Calu3 (cell line): ENCODE measurements around the gene DSCAM. TPM values are rescaled to one million over a fixed set of nuclear protein-coding genes. Genes with fewer than 3 reads are reported as not detected.
"Not testable (repeated sequence)": the region's sequence is repeated elsewhere in the genome, so short reads cannot be mapped to it uniquely, and the experiment has no call there.

ENCODE experiments used
- Bru-seq: library from RNA; stranded (reverse); fragments of 400-500 nt; gene quantifications from one replicate; lab custom pipeline; 2021; lab: Mats Ljungman, UMichigan
- BruChase-seq, 2 experiments: library from RNA; stranded (reverse); fragments of 400-500 nt; gene quantifications; one replicate each; lab custom pipeline; 2021; lab: Mats Ljungman, UMichigan
- BruUV-seq: library from RNA; stranded (reverse); fragments of 400-500 nt; replicated peaks from 2 replicates; lab custom pipeline; 2021; lab: Mats Ljungman, UMichigan
- CTCF ChIA-PET: fragments of 300-600 bp; sonication (Branson Sonifier 250); formaldehyde crosslinking; loops from one replicate; lab custom pipeline; 2022; ENCODE audit warnings: antibody characterized with exemption; lab: Charles Lee
- DNase-seq: peaks from one replicate; pipeline ENCODE4 v3.0.0; 2022
- H3K27ac Mint-ChIP-seq: one replicate; pipeline ENCODE4 v1.8.0; 2022; ENCODE audit warnings: mixed read lengths; ENCODE audit not compliant: unreplicated experiment
- H3K27me3 Mint-ChIP-seq: one replicate; pipeline ENCODE4 v1.8.0; 2022; ENCODE audit warnings: mixed read lengths; ENCODE audit not compliant: unreplicated experiment
- H3K36me3 Mint-ChIP-seq: one replicate; pipeline ENCODE4 v1.8.0; 2022; ENCODE audit warnings: mild to moderate bottlenecking, moderate library complexity, mixed read lengths; ENCODE audit not compliant: insufficient read depth, unreplicated experiment
- H3K4me1 Mint-ChIP-seq: one replicate; pipeline ENCODE4 v1.8.0; 2022; ENCODE audit warnings: mild to moderate bottlenecking, low read depth, mixed read lengths; ENCODE audit not compliant: unreplicated experiment
- H3K4me3 Mint-ChIP-seq: one replicate; pipeline ENCODE4 v1.8.0; 2022; ENCODE audit warnings: mild to moderate bottlenecking, low read depth, moderate library complexity, mixed read lengths; ENCODE audit not compliant: unreplicated experiment
- H3K9me3 Mint-ChIP-seq: one replicate; pipeline ENCODE4 v1.8.0; 2022; ENCODE audit warnings: low read depth, mixed read lengths; ENCODE audit not compliant: unreplicated experiment
- CTCF ChIP-seq: fragments of 200-600 bp; IDR thresholded peaks from one replicate; pipeline ENCODE4 v1.8.0; 2022; ENCODE audit warnings: antibody characterized with exemption; ENCODE audit not compliant: unreplicated experiment
- intact Hi-C: fragments of 100-400 bp; cut with micrococcal nuclease; formaldehyde crosslinking; loops from one replicate; pipeline ENCODE4 v1.10.0; 2022; ENCODE audit not compliant: unreplicated experiment
- long read RNA-seq: library from polyadenylated mRNA; stranded (forward); transcript quantifications from one replicate; pipeline ENCODE4 v2.0.0, GENCODE V29; 2022
- total RNA-seq: library from RNA; stranded (reverse); gene quantifications from 2 replicates; pipeline ENCODE4 v1.2.3, GENCODE V29; 2022

The DSCAM gene
- total RNA-seq (not detected in 2 replicates), Bru-seq, nascent RNA (percentile 0 among the genes with signal in this experiment), BruChase-seq, experiment 1, labeled RNA remaining after a 6-hour chase (not detected), BruChase-seq, experiment 2, labeled RNA remaining after a 2-hour chase (percentile 0 among the genes with signal in this experiment)
- long read RNA-seq: 0 reads

GRCh38 chr21:40846587-40847411, at the start of gene DSCAM:
TSS of gene DSCAM (minus strand) at chr21:40847158. CDS start at chr21:40846661, 497 bp downstream.
- BruUV-seq: no TSS peak
- H3K27ac Mint-ChIP-seq: no peak within 1 kb of the TSS

GRCh38 chr21:40895697-40896096, 48.7 kb upstream of the DSCAM start:
- DNase-seq, H3K27me3 Mint-ChIP-seq, H3K4me3 Mint-ChIP-seq, H3K4me1 Mint-ChIP-seq, BruUV-seq, intact Hi-C loops, H3K36me3 Mint-ChIP-seq, CTCF ChIA-PET, H3K27ac Mint-ChIP-seq: not testable (repeated sequence)
- H3K9me3 Mint-ChIP-seq: peaks cover 15% of the 10 kb centered on the region

More at GRCh38 chr21:40846587-40847411, at the start of gene DSCAM:
- TF ChIP-seq CTCF: no peak
- DNase-seq: no peak
- Mint-ChIP-seq H3K4me3 (no peak within 1 kb of the TSS), H3K27me3 (no peaks in the 10 kb centered on the region), H3K4me1 (no peaks in the 10 kb centered on the region), H3K36me3 (no peaks in the 10 kb centered on the region), H3K9me3 (peaks cover 10% of the 10 kb centered on the region)
- CTCF ChIA-PET: no interaction called here
- intact Hi-C loops: no loop called here

GRCh38 chr21:40886931-40887330, 40.0 kb upstream of the DSCAM start:
- CTCF ChIA-PET: no interaction called here
- Mint-ChIP-seq H3K4me1 (no peaks in the 10 kb centered on the region), H3K36me3 (no peaks in the 10 kb centered on the region), H3K27ac (no peak overlapping the region), H3K27me3 (no peaks in the 10 kb centered on the region), H3K9me3 (peaks cover 10% of the 10 kb centered on the region), H3K4me3 (no peak overlapping the region)
- no TSS peak for BruUV-seq
- no peak for DNase-seq
- intact Hi-C loops: no loop called here
- TF ChIP-seq CTCF: no peak

- no peak for DNase-seq
- CTCF ChIA-PET: no interaction called here
- Mint-ChIP-seq H3K9me3 (peaks cover 11% of the 10 kb centered on the region), H3K27ac (no peak overlapping the region), H3K36me3 (no peaks in the 10 kb centered on the region), H3K4me1 (no peaks in the 10 kb centered on the region), H3K4me3 (no peak overlapping the region), H3K27me3 (no peaks in the 10 kb centered on the region)
- TF ChIP-seq CTCF: no peak
- BruUV-seq: no TSS peak
- intact Hi-C loops: no loop called here
Measured at GRCh38 chr21:40886006-40886405, 39.0 kb upstream of the DSCAM start.
